Lower leg skin (tissue), 3 donors: Measurements from ENCODE around the gene PJA2.

Experiments
- POLR2A ChIP-seq, 2 donors: fragments of 450-650 bp; IDR thresholded peaks; one replicate each; pipeline ENCODE4 v1.6.1; 2016 to 2017; ENCODE audit warnings: antibody characterized with exemption in 2 of 2, mild to moderate bottlenecking in 1 of 2, moderate library complexity in 1 of 2
- TF ChIP-seq, protein P1 (sequence below), 3 donors: fragments of 450-650 bp; IDR thresholded peaks; one replicate each; pipeline ENCODE4 v1.5.1; 2016; ENCODE audit warnings: antibody characterized with exemption in 3 of 3, mild to moderate bottlenecking in 3 of 3, moderate library complexity in 2 of 3

DNA sequence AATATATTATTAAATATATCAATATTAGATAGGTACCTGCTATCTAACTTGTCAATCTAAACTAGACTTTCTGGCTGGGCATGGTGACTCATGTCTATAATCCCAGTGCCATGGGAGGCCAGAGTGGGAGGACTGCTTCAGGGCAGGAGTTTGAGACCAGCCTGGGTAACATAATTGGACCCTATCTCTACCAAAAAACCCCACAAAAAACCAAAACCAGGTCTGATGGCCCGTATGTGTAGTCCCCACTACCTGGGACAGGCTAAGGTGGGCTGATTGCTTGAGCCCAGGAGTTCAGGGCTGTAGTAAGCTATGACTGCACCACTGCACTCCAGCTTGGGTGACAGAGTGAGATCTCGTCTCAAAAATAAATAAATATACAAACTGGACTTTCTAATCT, 55.0 kb downstream of the PJA2 start:
- TF ChIP-seq, protein P1, sequence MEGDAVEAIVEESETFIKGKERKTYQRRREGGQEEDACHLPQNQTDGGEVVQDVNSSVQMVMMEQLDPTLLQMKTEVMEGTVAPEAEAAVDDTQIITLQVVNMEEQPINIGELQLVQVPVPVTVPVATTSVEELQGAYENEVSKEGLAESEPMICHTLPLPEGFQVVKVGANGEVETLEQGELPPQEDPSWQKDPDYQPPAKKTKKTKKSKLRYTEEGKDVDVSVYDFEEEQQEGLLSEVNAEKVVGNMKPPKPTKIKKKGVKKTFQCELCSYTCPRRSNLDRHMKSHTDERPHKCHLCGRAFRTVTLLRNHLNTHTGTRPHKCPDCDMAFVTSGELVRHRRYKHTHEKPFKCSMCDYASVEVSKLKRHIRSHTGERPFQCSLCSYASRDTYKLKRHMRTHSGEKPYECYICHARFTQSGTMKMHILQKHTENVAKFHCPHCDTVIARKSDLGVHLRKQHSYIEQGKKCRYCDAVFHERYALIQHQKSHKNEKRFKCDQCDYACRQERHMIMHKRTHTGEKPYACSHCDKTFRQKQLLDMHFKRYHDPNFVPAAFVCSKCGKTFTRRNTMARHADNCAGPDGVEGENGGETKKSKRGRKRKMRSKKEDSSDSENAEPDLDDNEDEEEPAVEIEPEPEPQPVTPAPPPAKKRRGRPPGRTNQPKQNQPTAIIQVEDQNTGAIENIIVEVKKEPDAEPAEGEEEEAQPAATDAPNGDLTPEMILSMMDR (IDR thresholded peaks at IDR 0.05), result no peak
- TF ChIP-seq POLR2A (IDR thresholded peaks at IDR 0.05), result no peak
